ENCODE results near the gene WAS.

WAS gene

GRCh38 chrX:48711929-48712505, 28.4 kb downstream of the WAS start:
- H3K27me3 ChIP-seq (ENCODE audit: insufficient read depth, low read length), result peaks cover 2% of the 10 kb centered on the region; the same call in 1 of the 2 replicates
- no peak overlapping the region for H3K4me3 ChIP-seq (ENCODE audit: low read length)
- 91% methylated on average over 7 of the region's 7 CpGs for WGBS
- H3K27ac ChIP-seq (ENCODE audit: low read depth, low read length), result no peak overlapping the region
- H3K9me3 ChIP-seq (ENCODE audit: insufficient read depth, low read depth, low read length), result no peaks in the 10 kb centered on the region
- H3K4me1 ChIP-seq (ENCODE audit: insufficient read depth, low read length), result no peaks in the 10 kb centered on the region
- H3K36me3 ChIP-seq (ENCODE audit: insufficient read depth, low read length), result no peaks in the 10 kb centered on the region
- H3K9ac ChIP-seq (ENCODE audit: low read depth, low read length), result no peak overlapping the region

GRCh38 chrX:48713847-48714246, 30.2 kb downstream of the WAS start:
- no peaks in the 10 kb centered on the region for H3K4me1 ChIP-seq (ENCODE audit: insufficient read depth, low read length)
- peaks cover 2% of the 10 kb centered on the region; the same call in 1 of the 2 replicates for H3K27me3 ChIP-seq (ENCODE audit: insufficient read depth, low read length)
- WGBS, result 98% methylated on average over 2 of the region's 2 CpGs
- H3K27ac ChIP-seq (ENCODE audit: low read depth, low read length), result no peak overlapping the region
- H3K4me3 ChIP-seq (ENCODE audit: low read length), result no peak overlapping the region
- H3K36me3 ChIP-seq (ENCODE audit: insufficient read depth, low read length), result no peaks in the 10 kb centered on the region
- no peaks in the 10 kb centered on the region for H3K9me3 ChIP-seq (ENCODE audit: insufficient read depth, low read depth, low read length)
- no peak overlapping the region for H3K9ac ChIP-seq (ENCODE audit: low read depth, low read length)

GRCh38 chrX:48714573-48714972, 31.0 kb downstream of the WAS start:
- no peak overlapping the region for H3K9ac ChIP-seq (ENCODE audit: low read depth, low read length)
- 92% methylated on average over 5 of the region's 5 CpGs for WGBS

GRCh38 chrX:48715072-48715471, 31.5 kb downstream of the WAS start:
- H3K27ac ChIP-seq (ENCODE audit: low read depth, low read length), result no peak overlapping the region
- WGBS, result 84% methylated on average over 2 of the region's 2 CpGs

More at GRCh38 chrX:48714573-48714972, 31.0 kb downstream of the WAS start:
- Histone ChIP-seq H3K9me3 (ENCODE audit: insufficient read depth, low read depth, low read length) (no peaks in the 10 kb centered on the region), H3K4me1 (ENCODE audit: insufficient read depth, low read length) (no peaks in the 10 kb centered on the region), H3K36me3 (ENCODE audit: insufficient read depth, low read length) (no peaks in the 10 kb centered on the region), H3K27ac (ENCODE audit: low read depth, low read length) (no peak overlapping the region), H3K4me3 (ENCODE audit: low read length) (no peak overlapping the region), H3K27me3 (ENCODE audit: insufficient read depth, low read length) (peaks cover 2% of the 10 kb centered on the region; the same call in 1 of the 2 replicates)

GRCh38 chrX:48715876-48716502, 32.4 kb downstream of the WAS start:
- no peak overlapping the region for H3K4me3 ChIP-seq (ENCODE audit: low read length)
- H3K4me1 ChIP-seq (ENCODE audit: insufficient read depth, low read length), result no peaks in the 10 kb centered on the region
- WGBS, result 76% methylated on average over 4 of the region's 4 CpGs
- H3K36me3 ChIP-seq (ENCODE audit: insufficient read depth, low read length), result no peaks in the 10 kb centered on the region
- H3K9me3 ChIP-seq (ENCODE audit: insufficient read depth, low read depth, low read length), result no peaks in the 10 kb centered on the region
- peaks cover 2% of the 10 kb centered on the region; the same call in 1 of the 2 replicates for H3K27me3 ChIP-seq (ENCODE audit: insufficient read depth, low read length)
- H3K9ac ChIP-seq (ENCODE audit: low read depth, low read length), result no peak overlapping the region
- no peak overlapping the region for H3K27ac ChIP-seq (ENCODE audit: low read depth, low read length)

More at GRCh38 chrX:48715072-48715471, 31.5 kb downstream of the WAS start:
- no peak overlapping the region for H3K4me3 ChIP-seq (ENCODE audit: low read length)
- peaks cover 2% of the 10 kb centered on the region; the same call in 1 of the 2 replicates for H3K27me3 ChIP-seq (ENCODE audit: insufficient read depth, low read length)
- H3K9ac ChIP-seq (ENCODE audit: low read depth, low read length), result no peak overlapping the region
- no peaks in the 10 kb centered on the region for H3K36me3 ChIP-seq (ENCODE audit: insufficient read depth, low read length)
- no peaks in the 10 kb centered on the region for H3K4me1 ChIP-seq (ENCODE audit: insufficient read depth, low read length)
- no peaks in the 10 kb centered on the region for H3K9me3 ChIP-seq (ENCODE audit: insufficient read depth, low read depth, low read length)

GRCh38 chrX:48719958-48720357, 36.4 kb downstream of the WAS start:
- H3K9me3 ChIP-seq (ENCODE audit: insufficient read depth, low read depth, low read length), result no peaks in the 10 kb centered on the region
- H3K4me3 ChIP-seq (ENCODE audit: low read length), result no peak overlapping the region
- no peaks in the 10 kb centered on the region for H3K4me1 ChIP-seq (ENCODE audit: insufficient read depth, low read length)
- no peaks in the 10 kb centered on the region for H3K27me3 ChIP-seq (ENCODE audit: insufficient read depth, low read length)
- H3K27ac ChIP-seq (ENCODE audit: low read depth, low read length), result no peak overlapping the region
- H3K9ac ChIP-seq (ENCODE audit: low read depth, low read length), result no peak overlapping the region
- no peaks in the 10 kb centered on the region for H3K36me3 ChIP-seq (ENCODE audit: insufficient read depth, low read length)
- WGBS, result 86% methylated on average over 2 of the region's 2 CpGs

GRCh38 chrX:48720577-48721250, 37.1 kb downstream of the WAS start:
- 89% methylated on average over 4 of the region's 4 CpGs for WGBS
- Histone ChIP-seq H3K27ac (ENCODE audit: low read depth, low read length) (no peak overlapping the region), H3K9me3 (ENCODE audit: insufficient read depth, low read depth, low read length) (no peaks in the 10 kb centered on the region), H3K27me3 (ENCODE audit: insufficient read depth, low read length) (no peaks in the 10 kb centered on the region), H3K9ac (ENCODE audit: low read depth, low read length) (no peak overlapping the region), H3K36me3 (ENCODE audit: insufficient read depth, low read length) (no peaks in the 10 kb centered on the region), H3K4me1 (ENCODE audit: insufficient read depth, low read length) (no peaks in the 10 kb centered on the region), H3K4me3 (ENCODE audit: low read length) (no peak overlapping the region)

GRCh38 chrX:48721916-48722315, 38.3 kb downstream of the WAS start:
- H3K36me3 ChIP-seq (ENCODE audit: insufficient read depth, low read length), result no peaks in the 10 kb centered on the region
- no peaks in the 10 kb centered on the region for H3K9me3 ChIP-seq (ENCODE audit: insufficient read depth, low read depth, low read length)
- H3K27me3 ChIP-seq (ENCODE audit: insufficient read depth, low read length), result no peaks in the 10 kb centered on the region
- H3K9ac ChIP-seq (ENCODE audit: low read depth, low read length), result no peak overlapping the region
- H3K4me1 ChIP-seq (ENCODE audit: insufficient read depth, low read length), result no peaks in the 10 kb centered on the region
- H3K27ac ChIP-seq (ENCODE audit: low read depth, low read length), result no peak overlapping the region
- H3K4me3 ChIP-seq (ENCODE audit: low read length), result no peak overlapping the region

GRCh38 chrX:48726596-48726995, 43.0 kb downstream of the WAS start:
- H3K27ac ChIP-seq (ENCODE audit: low read depth, low read length), result no peak overlapping the region
- no peaks in the 10 kb centered on the region for H3K27me3 ChIP-seq (ENCODE audit: insufficient read depth, low read length)
- no peak overlapping the region for H3K4me3 ChIP-seq (ENCODE audit: low read length)
- WGBS, result 100% methylated on average over 1 of the region's 2 CpGs
- H3K36me3 ChIP-seq (ENCODE audit: insufficient read depth, low read length), result no peaks in the 10 kb centered on the region
- H3K9ac ChIP-seq (ENCODE audit: low read depth, low read length), result no peak overlapping the region
- H3K4me1 ChIP-seq (ENCODE audit: insufficient read depth, low read length), result no peaks in the 10 kb centered on the region
- H3K9me3 ChIP-seq (ENCODE audit: insufficient read depth, low read depth, low read length), result no peaks in the 10 kb centered on the region

- H3K27me3 ChIP-seq (ENCODE audit: insufficient read depth, low read length), result no peaks in the 10 kb centered on the region
- no peaks in the 10 kb centered on the region for H3K4me1 ChIP-seq (ENCODE audit: insufficient read depth, low read length)
- no peak overlapping the region for H3K9ac ChIP-seq (ENCODE audit: low read depth, low read length)
- H3K36me3 ChIP-seq (ENCODE audit: insufficient read depth, low read length), result no peaks in the 10 kb centered on the region
- H3K4me3 ChIP-seq (ENCODE audit: low read length), result no peak overlapping the region
- H3K9me3 ChIP-seq (ENCODE audit: insufficient read depth, low read depth, low read length), result no peaks in the 10 kb centered on the region
- no peak overlapping the region for H3K27ac ChIP-seq (ENCODE audit: low read depth, low read length)
These were observed 45.1 kb downstream of the WAS start for GRCh38 chrX:48728653-48729052.

- Histone ChIP-seq H3K4me3 (ENCODE audit: low read length) (peak overlapping the region; percentile 91), H3K4me1 (ENCODE audit: insufficient read depth, low read length) (peaks cover 5% of the 10 kb centered on the region; the same call in 1 of the 2 replicates), H3K36me3 (ENCODE audit: insufficient read depth, low read length) (no peaks in the 10 kb centered on the region), H3K9me3 (ENCODE audit: insufficient read depth, low read depth, low read length) (no peaks in the 10 kb centered on the region), H3K27me3 (ENCODE audit: insufficient read depth, low read length) (no peaks in the 10 kb centered on the region), H3K27ac (ENCODE audit: low read depth, low read length) (no peak overlapping the region), H3K9ac (ENCODE audit: low read depth, low read length) (no peak overlapping the region)
- 94% methylated on average over 1 of the region's 1 CpG for WGBS
These were observed 52.7 kb downstream of the WAS start for GRCh38 chrX:48736303-48736702.

Data from HUES64 (cell line).